ENCODE measurements around the gene JAKMIP2.
A peak's percentile ranks its signal among the peaks of the same experiment; 100 is the strongest.
"Not testable (repeated sequence)": the region's sequence is repeated elsewhere in the genome, so short reads cannot be mapped to it uniquely, and the experiment has no call there.

Gene JAKMIP2

DNA sequence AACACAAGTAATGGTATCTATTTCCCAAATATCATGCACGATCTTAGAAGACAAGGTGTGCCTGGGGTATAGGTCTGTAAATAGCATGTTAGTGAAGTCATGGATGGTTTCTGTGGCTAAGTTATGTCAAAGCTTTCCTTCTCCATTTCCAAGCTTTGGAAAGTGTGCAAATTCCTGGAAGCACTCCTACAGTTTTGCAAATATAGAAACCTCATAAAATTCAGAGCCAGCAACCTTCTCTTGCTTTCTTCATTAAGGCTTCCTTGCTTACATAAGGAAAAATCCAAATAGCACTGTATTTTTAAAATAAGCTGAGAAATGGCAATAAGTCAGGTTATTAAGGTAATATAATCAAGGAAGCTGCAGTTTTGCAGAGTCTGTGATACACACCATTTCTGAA is 138.1 kb downstream of the JAKMIP2 start:
- DNase-seq, result no peak

GRCh38 chr5:147643142-147643541 is 139.4 kb downstream of the JAKMIP2 start:
- no peak for DNase-seq

DNA sequence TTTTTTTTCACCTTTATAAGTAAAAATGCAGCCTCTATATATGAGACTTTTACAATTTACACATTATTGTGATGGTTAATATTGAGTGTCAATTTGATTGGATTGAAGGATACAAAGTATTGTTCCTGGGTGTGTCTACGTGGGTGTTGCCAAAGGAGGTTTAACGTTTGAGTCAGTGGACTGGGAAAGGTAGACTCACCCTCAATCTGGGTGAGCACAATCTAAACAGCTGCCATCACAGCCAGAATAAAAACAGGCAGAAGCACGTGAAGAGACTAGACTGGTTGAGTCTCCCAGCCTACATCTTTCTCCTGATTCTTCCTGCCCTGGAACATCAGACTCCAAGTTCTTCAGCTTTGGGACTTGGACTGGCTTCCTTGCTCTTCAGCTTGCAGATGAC is 139.9 kb downstream of the JAKMIP2 start:
- DNase-seq, result no peak

DNA sequence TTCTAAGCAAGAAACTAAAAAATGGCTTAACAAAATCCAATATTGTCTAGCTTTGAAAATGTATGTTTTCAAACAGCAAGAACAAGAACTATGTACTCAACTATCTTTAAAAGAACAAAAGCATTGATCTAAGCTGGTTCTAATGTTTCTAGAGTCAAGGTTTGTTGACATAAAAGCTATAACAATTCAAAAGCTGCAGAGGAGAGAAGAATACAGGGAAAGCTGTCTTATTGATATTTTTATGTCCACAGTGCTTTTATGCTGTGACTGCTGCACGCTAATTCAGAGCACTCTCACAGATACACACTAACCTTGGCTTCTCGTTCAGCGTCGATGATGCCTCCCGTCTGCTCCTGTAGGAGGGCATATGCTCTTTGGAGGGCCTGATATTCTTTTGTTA is 143.2 kb downstream of the JAKMIP2 start:
- no peak for DNase-seq

GRCh38 chr5:147636729-147636984 is 145.9 kb downstream of the JAKMIP2 start:
- DNase-seq, result no peak

DNA sequence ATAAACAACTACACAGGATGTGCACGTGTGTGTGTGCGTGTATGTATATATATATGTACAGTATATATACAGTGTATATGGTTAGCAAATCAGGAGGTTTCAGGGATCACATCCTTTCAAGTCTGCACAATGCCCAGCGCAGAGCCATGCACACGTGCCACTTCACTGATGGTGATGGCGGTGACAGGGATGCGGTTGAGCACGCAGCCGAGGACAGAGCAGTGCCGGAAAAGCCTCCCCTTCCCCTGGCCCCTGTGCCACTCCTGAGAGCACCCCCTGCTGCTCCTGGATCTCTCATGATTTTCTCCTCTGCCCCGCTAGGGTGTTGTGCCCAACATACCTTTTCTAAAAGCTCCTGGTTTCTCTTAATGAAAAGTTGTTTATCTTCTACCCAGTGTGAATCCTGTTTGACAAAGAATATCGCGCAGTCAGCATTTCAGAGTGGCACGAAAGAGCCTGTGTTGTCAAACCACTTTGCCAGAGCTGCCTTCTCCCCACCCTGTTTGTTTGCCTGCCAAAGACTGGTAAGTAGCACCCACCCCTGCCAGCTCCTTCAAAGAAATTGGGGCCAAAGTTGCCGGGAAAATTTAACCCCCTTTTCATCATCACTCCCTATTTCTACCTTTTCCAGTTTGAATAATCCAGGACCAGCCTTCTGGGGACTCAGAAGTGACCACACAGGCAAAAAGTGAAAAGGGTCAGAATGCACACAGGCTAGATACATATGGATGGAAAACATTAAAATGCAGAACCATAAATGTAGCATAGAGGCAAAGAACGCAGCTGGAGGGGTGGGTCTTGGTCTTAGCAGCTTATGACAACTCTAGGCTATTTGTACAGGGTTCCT is 146.4 kb downstream of the JAKMIP2 start:
- DNase-seq, result no peak

DNA sequence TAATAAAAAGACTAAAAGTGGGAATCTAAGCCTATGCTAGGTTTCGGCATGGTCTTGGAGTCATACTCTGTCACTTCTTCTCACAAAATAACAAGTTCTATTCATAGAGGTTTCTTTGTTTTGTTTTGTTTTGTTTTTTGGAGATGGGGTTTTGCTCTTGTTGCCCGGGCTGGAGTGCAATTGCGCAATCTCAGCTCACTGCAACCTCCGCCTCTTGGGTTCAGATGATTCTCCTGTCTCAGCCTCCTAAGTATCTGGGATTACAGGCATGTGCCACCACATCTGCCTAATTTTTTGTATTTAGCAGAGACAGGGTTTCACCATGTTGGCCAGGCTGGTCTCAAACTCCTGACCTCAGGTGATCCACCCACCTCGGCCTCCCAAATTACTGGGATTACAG is 147.1 kb downstream of the JAKMIP2 start:
- DNase-seq, result not testable (repeated sequence)

DNA sequence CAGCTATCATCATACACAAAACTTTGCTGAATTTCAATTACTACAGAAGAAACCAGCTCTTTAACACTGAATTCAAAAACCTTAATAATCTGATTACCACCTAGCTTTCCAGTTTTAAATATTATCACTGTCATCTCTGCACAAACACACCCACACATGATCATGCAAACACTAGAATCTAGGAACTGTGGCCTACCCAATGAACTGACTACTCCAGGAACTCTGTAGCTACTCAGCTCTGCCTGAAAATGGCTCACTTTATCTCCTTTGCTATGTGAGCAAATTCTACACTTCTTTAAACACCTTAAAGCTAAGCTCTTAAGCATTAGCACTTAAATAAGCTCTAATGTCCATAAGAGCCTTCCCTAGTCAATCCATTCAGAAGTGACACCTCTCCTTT is 149.4 kb downstream of the JAKMIP2 start:
- DNase-seq, result no peak

DNA sequence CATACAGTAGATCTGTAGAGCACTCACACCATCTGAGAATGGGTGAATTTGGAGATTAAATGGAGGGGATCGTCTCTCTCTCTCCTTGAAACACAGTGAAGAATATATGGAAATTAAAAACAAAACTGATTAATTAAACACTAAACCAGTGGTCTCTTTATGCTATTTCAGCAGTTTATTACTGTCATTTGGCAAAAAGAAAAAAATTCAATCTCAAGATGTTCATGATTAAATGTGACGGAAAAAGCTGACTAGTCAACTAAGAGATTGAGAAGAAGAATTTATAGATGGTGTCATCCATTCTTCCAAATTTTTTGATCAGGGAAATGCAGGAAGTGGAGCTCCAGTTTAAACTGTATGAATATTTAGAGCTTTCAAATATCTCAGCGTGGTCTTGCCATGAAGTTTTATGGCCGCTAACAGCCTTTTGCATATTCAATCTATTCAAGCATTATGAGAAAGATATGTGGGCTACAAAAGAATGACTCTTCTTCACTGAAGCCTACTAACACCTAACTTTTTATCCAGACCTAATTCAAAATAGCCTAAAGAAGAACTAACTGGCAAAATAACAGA is 151.0 kb downstream of the JAKMIP2 start:
- DNase-seq, result no peak

DNA sequence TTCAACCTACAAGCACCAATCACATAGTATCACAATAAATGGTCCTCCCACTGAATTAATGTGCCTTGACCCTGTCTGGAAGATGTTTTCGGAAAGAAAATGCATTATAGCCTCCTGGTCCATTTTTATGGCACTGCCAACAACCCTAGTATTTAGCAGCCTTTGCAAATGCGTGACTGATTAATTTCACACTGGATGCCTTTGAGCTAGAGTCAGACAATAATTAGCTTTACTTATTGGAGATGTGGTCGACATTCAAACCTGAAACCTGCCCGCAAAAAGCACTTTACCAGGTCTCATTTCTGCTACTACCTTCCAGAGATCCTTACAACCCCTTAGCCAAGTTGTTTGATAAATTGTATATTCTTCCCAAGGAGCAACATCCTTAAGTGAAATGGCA is 153.3 kb downstream of the JAKMIP2 start:
- no peak for DNase-seq

GRCh38 chr5:147628058-147628895 is 154.3 kb downstream of the JAKMIP2 start:
- peak; percentile 69 for DNase-seq

DNA sequence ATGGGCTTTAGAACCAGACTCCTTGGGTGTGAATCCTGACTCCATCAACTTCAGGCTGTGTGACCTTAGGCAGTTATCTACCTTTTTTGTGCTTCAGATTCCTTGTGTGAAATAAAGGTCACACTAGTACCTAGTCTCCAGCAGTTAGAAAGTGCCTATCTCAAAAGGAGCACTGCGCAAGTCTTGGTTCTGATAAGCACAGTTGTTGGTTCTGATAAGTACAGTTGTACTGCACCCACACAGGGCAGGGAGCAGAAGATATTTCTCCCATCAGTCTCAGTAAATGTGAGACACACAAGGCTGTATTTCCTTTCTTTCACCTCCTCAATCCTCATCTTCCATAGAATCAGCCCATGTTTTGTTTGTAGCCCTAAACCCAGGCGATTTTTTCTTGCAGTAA is 156.1 kb downstream of the JAKMIP2 start:
- DNase-seq, result no peak

GRCh38 chr5:147621016-147621415 is 161.5 kb downstream of the JAKMIP2 start:
- no peak for DNase-seq

GRCh38 chr5:147619281-147619878 is 163.1 kb downstream of the JAKMIP2 start:
- DNase-seq, result no peak

DNA sequence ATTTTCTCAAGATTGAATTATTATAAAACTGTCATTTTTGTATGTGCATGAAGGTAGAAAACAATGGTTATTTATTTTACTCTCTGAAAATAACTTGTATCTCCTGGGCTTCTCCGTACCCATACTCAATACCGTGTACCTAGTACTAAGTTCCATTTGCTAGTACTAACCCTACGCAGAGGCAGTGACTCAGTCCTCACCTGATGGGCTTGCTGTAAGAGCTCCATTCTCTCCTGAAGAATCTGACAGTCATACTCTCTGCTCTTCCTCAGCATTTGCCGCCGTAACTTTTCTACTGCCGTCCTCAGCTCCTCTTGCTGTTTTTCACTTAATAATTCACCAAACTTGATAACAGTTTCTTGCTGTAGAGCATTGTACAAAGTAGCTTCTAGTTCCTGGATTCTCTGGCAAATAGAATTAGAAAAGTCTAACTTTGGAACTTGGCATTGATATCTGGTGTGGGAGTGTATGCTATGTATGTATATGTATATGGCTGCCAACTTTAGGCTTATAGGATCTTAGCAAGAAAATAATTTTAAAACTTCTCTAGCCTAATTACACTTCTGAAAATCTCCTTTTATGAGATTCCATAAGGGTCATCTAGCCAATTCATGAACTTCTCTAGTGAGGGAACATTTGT is 164.7 kb downstream of the JAKMIP2 start:
- no peak for DNase-seq

- DNase-seq, result no peak
These were observed 165.3 kb downstream of the JAKMIP2 start for GRCh38 chr5:147617191-147617606.

DNA sequence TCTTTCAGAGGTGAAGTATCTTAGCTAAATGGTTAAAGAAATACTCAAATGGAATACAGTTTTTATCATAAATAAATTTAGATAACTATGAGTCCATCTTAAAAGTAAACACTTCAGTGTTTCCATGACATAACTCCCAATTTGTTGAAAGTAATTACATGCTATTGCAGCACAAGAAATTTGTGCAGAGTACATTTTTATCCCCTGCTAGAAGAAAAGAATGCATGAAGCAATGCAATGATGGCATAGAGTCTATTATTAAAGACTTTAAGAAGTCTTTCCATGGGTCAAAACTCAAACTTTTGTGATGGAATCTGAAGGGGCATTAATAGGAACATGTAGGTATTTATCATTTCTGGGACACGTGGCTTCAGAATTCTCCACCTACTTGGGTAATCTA is 166.1 kb downstream of the JAKMIP2 start:
- DNase-seq, result no peak

DNA sequence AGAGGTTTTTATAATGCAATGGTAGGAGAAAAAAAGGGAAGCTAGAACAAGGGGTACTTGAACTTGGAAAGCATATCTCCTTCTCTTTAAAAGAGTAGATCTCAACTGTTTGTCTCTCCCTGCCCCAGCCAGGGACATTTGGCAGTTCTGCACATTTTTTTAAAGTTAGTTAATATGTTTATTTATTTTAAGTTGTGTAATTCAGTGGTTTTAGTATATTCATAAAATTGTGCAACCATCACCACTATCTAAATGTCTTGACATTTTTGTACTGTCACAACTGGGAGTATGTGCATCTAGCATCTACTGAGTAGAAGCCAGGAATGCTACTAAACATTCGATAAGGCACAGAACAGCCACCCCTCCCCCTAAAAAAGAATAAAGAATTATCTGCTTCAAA is 169.2 kb downstream of the JAKMIP2 start:
- DNase-seq, result no peak

DNA sequence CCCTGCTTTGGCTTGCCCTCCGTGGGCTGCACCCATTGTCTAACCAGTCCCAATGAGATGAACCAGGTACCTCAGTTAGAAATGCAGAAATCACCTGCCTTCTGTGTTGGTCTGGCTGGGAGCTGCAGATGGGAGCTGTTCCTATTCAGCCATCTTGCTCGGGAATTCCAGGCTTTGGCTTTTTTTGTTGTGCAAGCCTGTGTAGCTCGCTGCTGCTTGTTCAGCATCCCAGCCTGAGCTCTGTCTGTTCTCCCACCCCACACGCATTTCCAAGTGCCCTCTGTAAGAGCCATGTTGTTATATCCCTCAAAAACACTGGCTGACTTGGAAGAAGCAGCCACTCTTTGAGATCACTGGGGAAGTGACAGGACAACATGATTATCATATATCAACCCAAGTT is 171.0 kb downstream of the JAKMIP2 start:
- DNase-seq, result no peak

- DNase-seq, result no peak
These were observed 171.7 kb downstream of the JAKMIP2 start for GRCh38 chr5:147610798-147611197.

GRCh38 chr5:147601652-147602051 is 180.9 kb downstream of the JAKMIP2 start:
- no peak for DNase-seq

DNA sequence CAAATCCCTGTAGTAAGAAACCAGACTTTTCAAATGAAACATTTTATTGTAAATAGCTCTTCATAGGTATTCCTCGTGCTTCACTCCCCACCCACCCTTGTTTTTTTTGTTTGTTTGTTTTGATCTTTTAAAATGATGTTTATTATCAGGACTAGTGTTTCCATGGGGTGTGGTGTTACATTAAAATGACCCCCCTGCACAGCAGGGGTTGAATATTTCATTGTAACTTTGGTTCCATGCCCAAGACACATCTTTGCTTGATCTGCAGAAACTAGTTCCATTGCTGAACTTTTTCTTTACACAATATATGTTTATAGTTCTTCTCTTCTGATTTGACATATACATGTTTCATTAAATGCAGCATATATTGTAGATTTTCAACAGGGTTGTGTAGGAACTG is 191.4 kb downstream of the JAKMIP2 start:
- DNase-seq, result no peak

DNA sequence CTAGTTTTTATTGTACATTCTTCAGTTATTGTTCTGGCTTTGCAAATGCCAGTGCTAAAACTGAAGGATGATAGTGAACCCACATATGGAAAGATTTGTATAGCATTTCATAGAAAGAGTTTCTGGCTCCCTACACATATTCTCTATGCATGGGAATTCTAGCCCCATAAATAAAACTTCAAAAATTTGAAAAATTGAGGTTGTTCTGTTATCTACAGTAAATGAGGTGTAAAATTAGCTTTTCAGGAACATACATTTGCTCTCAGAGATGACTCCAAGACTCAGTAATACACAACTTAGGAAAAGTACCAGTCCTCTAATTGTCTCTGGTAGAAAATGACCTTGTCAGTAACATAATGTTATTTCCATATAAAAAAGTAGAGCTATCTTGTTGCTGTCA is 192.4 kb downstream of the JAKMIP2 start:
- DNase-seq, result no peak

Measured in NCI-H2029 (cell line).